ENCODE measurements around the gene SP3. TPM values are rescaled to one million over a fixed set of nuclear protein-coding genes. Genes with fewer than 3 reads are reported as not detected.

The SP3 gene
- total and polyA plus RNA-seq, 2 of the 8 experiments (the other 6 are each of a cell fraction or from before 2014, with no cell fraction given) = 31.0 to 92.1 TPM

GRCh38 chr2:173982918-173983317, 17.7 kb upstream of the SP3 start:
- no peak overlapping the region for H3K23ac ChIP-seq (ENCODE audit: insufficient read length)
- no peaks in the 10 kb centered on the region for H3K79me2 ChIP-seq (ENCODE audit: control insufficient read depth in 1 of 2, insufficient read depth in 2 of 2, low read length in 2 of 2)
- H2BK15ac ChIP-seq (ENCODE audit: low read length) = no peak overlapping the region
- no peak overlapping the region for H2BK12ac ChIP-seq (ENCODE audit: low read depth, low read length)
- H3K9ac ChIP-seq (replicated peaks in 1 of 4; ENCODE audit: extremely low read depth in 1 of 4, low read depth in 3 of 4, low read length in 3 of 4) = no peak overlapping the region
- no peak overlapping the region for H3K27ac ChIP-seq (ENCODE audit: low read depth, low read length)
- H4K20me1 ChIP-seq (replicated peaks in 1 of 2; ENCODE audit: control insufficient read depth in 1 of 2, insufficient read depth in 2 of 2, low read length in 2 of 2) = no peaks in the 10 kb centered on the region
- no peak overlapping the region for H3K4me3 ChIP-seq (ENCODE audit: extremely low read depth in 1 of 4, insufficient read depth in 2 of 4, low read depth in 3 of 4, low read length in 4 of 4)
- ChIA-PET POLR2A (ENCODE audit: partially characterized antibody) (no interaction called here), CTCF (ENCODE audit: partially characterized antibody) (interaction anchor here (0.8 kb wide), 1 partner anchor 97 kb away, joined by 3 read pairs; no protein-coding TSS in a partner anchor)
- no peaks in the 10 kb centered on the region; a peak in 1 of 7 replicates for H3K27me3 ChIP-seq (replicated peaks in 1 of 4; ENCODE audit: control insufficient read depth in 3 of 4, extremely low read depth in 1 of 4, insufficient read depth in 3 of 4, low read length in 3 of 4)
- peak overlapping the region; percentile 91 for H2AFZ ChIP-seq (ENCODE audit: low read length)
- DNase-seq (ENCODE audit: low read depth in 1 of 2, low spot score in 2 of 2) (no peak), FAIRE-seq (no peak)
- no peak overlapping the region for H2AK5ac ChIP-seq (ENCODE audit: low read depth, low read length)
- H3K23me2 ChIP-seq (ENCODE audit: low read depth, low read length) = no peaks in the 10 kb centered on the region
- TF ChIP-seq CTBP2 (IDR thresholded peaks at IDR 0.05; ENCODE audit: borderline replicate concordance, insufficient read depth, insufficient read length, low read length) = no peak
- no peak overlapping the region for H4K5ac ChIP-seq (ENCODE audit: insufficient read length, low read depth, low read length)
- 68% methylated on average over 3 of the region's 3 CpGs; no CpG with 5 or more reads in 1 of the 2 experiments for WGBS, 2 experiments (ENCODE audit: extremely low coverage in 1 of 2, insufficient coverage in 1 of 2, insufficient read length in 1 of 2, insufficient replicate concordance in 2 of 2, low coverage in 1 of 2, low lambda C conversion rate in 2 of 2, missing lambda C conversion rate in 1 of 2)
- H3K18ac ChIP-seq (ENCODE audit: extremely low read depth, low read length) = no peak overlapping the region
- no peak overlapping the region for H3K4me2 ChIP-seq (ENCODE audit: insufficient read depth in 1 of 2, low read depth in 2 of 2, low read length in 2 of 2)
- no peaks in the 10 kb centered on the region for H3K9me3 ChIP-seq (ENCODE audit: insufficient read depth in 2 of 2, low read depth in 1 of 2, low read length in 1 of 2)
- H3K36me3 ChIP-seq (ENCODE audit: control insufficient read depth in 2 of 4, insufficient read depth in 4 of 4, low read length in 3 of 4) = no peaks in the 10 kb centered on the region
- H3K56ac ChIP-seq (replicated peaks; ENCODE audit: insufficient read length, low read depth, low read length) = no peak overlapping the region
- H4K91ac ChIP-seq (replicated peaks; ENCODE audit: insufficient read length, low read length) = no peak overlapping the region
- H3K14ac ChIP-seq (ENCODE audit: insufficient read length) = no peak overlapping the region
- H2BK120ac ChIP-seq (replicated peaks; ENCODE audit: low read depth, low read length) = no peak overlapping the region
- H3K4ac ChIP-seq (replicated peaks; ENCODE audit: insufficient read length, low read depth, low read length) = no peak overlapping the region
- no peak overlapping the region for H2BK20ac ChIP-seq (ENCODE audit: low read length)
- H3K4me1 ChIP-seq (replicated peaks in 1 of 4; ENCODE audit: control insufficient read depth in 3 of 4, insufficient read depth in 4 of 4, low read length in 3 of 4) = no peaks in the 10 kb centered on the region; a peak in 1 of 7 replicates
- H3K79me1 ChIP-seq (ENCODE audit: low read depth, low read length) = no peaks in the 10 kb centered on the region
- no peak overlapping the region for H4K8ac ChIP-seq (ENCODE audit: extremely low read depth, insufficient read depth, low read length)
- 0 out of 2 replicates have a peak overlapping the region, but pooled peaks have one; percentile 7 for H2BK5ac ChIP-seq (ENCODE audit: low read depth, low read length)

All from H1 (cell line).